K562 (cell line): Measurements from ENCODE around the gene HOXD4. TPM values are rescaled to one million over a fixed set of nuclear protein-coding genes. Genes with fewer than 3 reads are reported as not detected.

Experiments
- ATAC-seq: fragments of 200-7000 bp; cut with Tn5 transposase; 3 replicates; pipeline ENCODE4 v1.9.1; 2020; ENCODE audit warnings: moderate library complexity
- BruUV-seq: library from RNA; stranded (reverse); fragments of 400-500 nt; replicated peaks from 2 replicates; lab custom pipeline; 2021; lab: Mats Ljungman, UMichigan
- CTCF ChIA-PET: fragments of 300-600 bp; formaldehyde crosslinking; extraction: SDS; loops from one replicate; lab custom pipeline; 2021; ENCODE audit warnings: low intra/inter-chr PET ratio; lab: Yijun Ruan, JAX
- POLR2A ChIA-PET: fragments of 300-600, 350-650 bp; sonication (Branson Sonifier 250); formaldehyde crosslinking; extraction: SDS; loops from one replicate; lab custom pipeline; 2021; ENCODE audit warnings: antibody characterized with exemption, inconsistent platforms; lab: Yijun Ruan, JAX
- DNase-seq, 4 experiments: peaks; one replicate each; pipeline versions ENCODE4 v3.0.0 to v3.0.0-alpha.2; 2011 to 2018; ENCODE audit warnings: low spot score in 3 of 4, mixed read lengths in 3 of 4; ENCODE audit errors: extremely low read depth in 1 of 4
- FAIRE-seq: peaks from 2 replicates; lab custom pipeline; 2011; peaks lifted over from hg19 to GRCh38; lab: Jason Lieb, UNC
- H2AFZ ChIP-seq: 2 replicates; pipeline ENCODE4 v1.6.0; 2011; ENCODE audit warnings: low read depth, low read length, control low read depth, inconsistent platforms
- H3K27ac ChIP-seq: fragments of 200-600 bp; 3 replicates; pipeline ENCODE4 v1.8.0; 2011; ENCODE audit warnings: low read depth, mild to moderate bottlenecking, control low read depth, inconsistent platforms, low read length, moderate library complexity, mixed read lengths; ENCODE audit errors: extremely low read depth
- H3K27me3 ChIP-seq, 2 experiments: fragments of 300-600 bp in 1 of 2; 2 replicates in 1 of 2; 3 replicates in 1 of 2; pipeline versions ENCODE4 v1.6.0 to v1.8.0; 2011; ENCODE audit warnings: inconsistent platforms in 2 of 2, low read length in 2 of 2, mild to moderate bottlenecking in 1 of 2, mixed read lengths in 1 of 2, moderate library complexity in 1 of 2; ENCODE audit not compliant: control insufficient read depth in 2 of 2, insufficient read depth in 2 of 2
- H3K36me3 ChIP-seq: fragments of 300-600 bp; 3 replicates; pipeline ENCODE4 v1.8.0; 2011; ENCODE audit warnings: mild to moderate bottlenecking, low read length, inconsistent platforms; ENCODE audit not compliant: control insufficient read depth, insufficient read depth
- H3K4me1 ChIP-seq, 2 experiments: fragments of 200-600 bp in 1 of 2; replicated peaks in 1 of 2; 2 replicates in 1 of 2; 3 replicates in 1 of 2; pipeline versions ENCODE4 v1.5.1 to v1.8.0; 2011; ENCODE audit warnings: inconsistent platforms in 2 of 2, low read length in 2 of 2, mild to moderate bottlenecking in 1 of 2, mixed read lengths in 1 of 2, moderate library complexity in 1 of 2; ENCODE audit not compliant: control insufficient read depth in 2 of 2, insufficient read depth in 2 of 2
- H3K4me2 ChIP-seq: 2 replicates; pipeline ENCODE4 v1.6.1; 2011; ENCODE audit warnings: low read length, control low read depth, inconsistent platforms, mixed read lengths; ENCODE audit not compliant: insufficient read depth
- H3K4me3 ChIP-seq: fragments of 200-600 bp; sonication (generic), shearing (Covaris generic); 2 replicates; pipeline ENCODE4 v1.5.1; 2016; ENCODE audit warnings: control low read depth, inconsistent platforms
- H3K79me2 ChIP-seq: fragments of 200-600 bp; 3 replicates; pipeline ENCODE4 v1.8.0; 2011; ENCODE audit warnings: low read length, inconsistent platforms; ENCODE audit not compliant: control insufficient read depth, insufficient read depth
- H3K9ac ChIP-seq, 2 experiments: 2 replicates each; pipeline versions ENCODE4 v1.6.0 to v1.6.1; 2011; ENCODE audit warnings: low read depth in 2 of 2, low read length in 2 of 2, control low read depth in 1 of 2, inconsistent platforms in 1 of 2, mild to moderate bottlenecking in 1 of 2, mixed read lengths in 1 of 2; ENCODE audit not compliant: insufficient read depth in 1 of 2
- H3K9me1 ChIP-seq: one replicate; pipeline ENCODE4 v1.6.0; 2011; ENCODE audit warnings: inconsistent platforms, mild to moderate bottlenecking, low read length, moderate library complexity; ENCODE audit not compliant: control insufficient read depth, insufficient read depth
- H3K9me3 ChIP-seq: replicated peaks from 2 replicates; pipeline ENCODE4 v1.5.1; 2011; ENCODE audit warnings: low read depth, low read length, inconsistent platforms; ENCODE audit not compliant: control insufficient read depth, insufficient read depth
- H4K20me1 ChIP-seq: replicated peaks from 2 replicates; pipeline ENCODE4 v1.6.1; 2011; ENCODE audit warnings: low read length, inconsistent platforms, mixed read lengths; ENCODE audit not compliant: control insufficient read depth, insufficient read depth
- CAMTA2 ChIP-seq: fragments of 250-450 bp; sonication (Bioruptor Pico); conservative IDR thresholded peaks from 2 replicates; pipeline ENCODE4 v1.5.1; 2022
- CLOCK ChIP-seq: fragments of 250-450 bp; sonication (Bioruptor Pico); IDR thresholded peaks from 2 replicates; pipeline ENCODE4 v1.4.0; 2020; ENCODE audit warnings: mild to moderate bottlenecking, moderate library complexity, borderline replicate concordance
- NFE2 ChIP-seq: IDR thresholded peaks from 2 replicates; pipeline ENCODE4 v1.6.1; 2014; ENCODE audit warnings: antibody characterized with exemption, low read depth
- TSC22D4 ChIP-seq: fragments of 450-650 bp; IDR thresholded peaks from 2 replicates; pipeline ENCODE4 v1.6.1; 2016; ENCODE audit warnings: missing genetic modification characterization, missing biosample characterization, control low read depth
- ZNF431 ChIP-seq: sonication (generic); formaldehyde crosslinking; IDR thresholded peaks from 2 replicates; pipeline ENCODE4 v1.8.0; 2022; ENCODE audit warnings: mild to moderate bottlenecking, missing genetic modification reagents
- ZNF76 ChIP-seq: fragments of 250-450 bp; sonication (Bioruptor Pico); IDR thresholded peaks from 2 replicates; pipeline ENCODE4 v1.4.0; 2020; ENCODE audit warnings: mild to moderate bottlenecking, moderate library complexity, borderline replicate concordance
- in situ Hi-C: fragments of 300-500 bp; cut with MboI; formaldehyde crosslinking; loops from 4 replicates; pipeline ENCODE4 v1.15.0; 2018; ENCODE audit warnings: inconsistent platforms, mixed read lengths
- intact Hi-C: fragments of 100-400 bp; cut with micrococcal nuclease; formaldehyde crosslinking; loops from 2 replicates; pipeline ENCODE4 v1.14.2; 2022
- polyA plus RNA-seq, 8 experiments: library from polyadenylated mRNA; depleted of rRNA in 4 of 8; stranded (reverse) in 5 of 8; unstranded in 3 of 8; fragments of >200 nt; fragmentation: Nextera tagmentation in 2 of 8; fragmentation: Illumina TruSeq in 1 of 8; extraction: Ambion mirVana in 2 of 8; extraction: Trizol in 1 of 8; gene quantifications; 2 replicates each; pipeline versions ENCODE4 v1.2.1 to v1.2.3, GENCODE V29; 2011 to 2014; ENCODE audit warnings: inconsistent platforms in 1 of 8, missing spikeins in 1 of 8
- total RNA-seq, 7 experiments: library from RNA; depleted of rRNA in 6 of 7; stranded (reverse); fragments of >200 nt in 6 of 7; fragmentation: Illumina TruSeq in 2 of 7; extraction: Trizol in 2 of 7; gene quantifications; 2 replicates each; pipeline versions ENCODE4 v1.2.1 to v1.2.3, GENCODE V29; 2011 to 2021; ENCODE audit warnings: low replicate concordance in 1 of 7
- TF ChIP-seq, protein P1 (sequence below): fragments of 250-450 bp; sonication (Bioruptor Pico); IDR thresholded peaks from 2 replicates; pipeline ENCODE4 v1.4.0; 2020; ENCODE audit warnings: mild to moderate bottlenecking, moderate library complexity
- TF ChIP-seq, protein P2 (sequence below): sonication (generic); formaldehyde crosslinking; IDR thresholded peaks from 2 replicates; pipeline ENCODE4 v1.8.0; 2023; ENCODE audit warnings: mild to moderate bottlenecking, missing genetic modification reagents
- TF ChIP-seq, protein P3 (sequence below): sonication (generic); formaldehyde crosslinking; IDR thresholded peaks from 2 replicates; pipeline ENCODE4 v1.8.0; 2022; ENCODE audit warnings: missing genetic modification reagents, mild to moderate bottlenecking, borderline replicate concordance

Gene HOXD4
- total and polyA plus RNA-seq, 9 of the 15 experiments (the other 6 are each of a cell fraction or from before 2014, with no cell fraction given), result not detected

DNA sequence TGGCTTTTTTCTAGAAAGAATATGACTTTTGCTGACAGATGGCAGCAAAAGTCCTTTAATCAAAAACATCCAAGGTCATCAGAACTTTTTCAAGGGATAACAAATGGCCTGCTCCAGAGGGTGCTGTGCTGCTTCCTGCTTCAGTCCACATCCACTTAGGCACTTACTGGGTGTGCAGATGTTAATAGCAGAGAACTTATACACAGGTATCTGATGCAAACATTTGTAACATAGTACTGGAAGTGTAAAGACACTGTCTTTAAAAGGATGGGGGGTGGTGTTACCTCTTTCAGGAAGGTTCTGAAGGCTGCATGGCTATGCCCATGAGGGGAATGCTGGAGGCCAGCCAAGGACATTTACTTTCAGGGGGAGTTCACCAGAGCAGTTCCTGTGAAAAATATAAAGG, 16.3 kb upstream of the HOXD4 start:
- BruUV-seq, result no TSS peak
- peak; percentile 32 for ATAC-seq
- Histone ChIP-seq H3K9me3 (no peaks in the 10 kb centered on the region), H3K9ac (no peak overlapping the region), H3K4me2 (no peak overlapping the region), H3K27ac (no peak overlapping the region), H3K36me3 (no peaks in the 10 kb centered on the region), H3K9me1 (no peaks in the 10 kb centered on the region), H3K4me1 (peaks cover 0 to 13% of the 10 kb centered on the region in 2 experiments; a peak in 2 of 5 replicates), H3K79me2 (no peaks in the 10 kb centered on the region), H3K4me3 (no peak overlapping the region), H2AFZ (no peak overlapping the region), H3K27me3 (peaks cover 46 to 69% of the 10 kb centered on the region in 2 experiments), H4K20me1 (0 out of 2 replicates have a peak, but pooled peaks cover 2% of the 10 kb centered on the region)
- FAIRE-seq, result no peak
- DNase-seq, result no peak
- ChIA-PET CTCF (interaction anchor here (1.7 kb wide), 1 partner anchor 8 kb away, joined by 4 read pairs; no protein-coding TSS in a partner anchor), POLR2A (no interaction called here)
- in situ Hi-C loops (loop anchor here (25.0 kb wide), 2 partner anchors 677 to 1627 kb away; no protein-coding TSS in a partner anchor), intact Hi-C loops (no loop called here)
- TF ChIP-seq CAMTA2 (CRISPR knock-in tag), result no peak
- TF ChIP-seq ZNF76, result no peak
- no peak for TF ChIP-seq NFE2
- no peak for TF ChIP-seq CLOCK (CRISPR knock-in tag)
- TF ChIP-seq TSC22D4 (tag), result no peak
- TF ChIP-seq, protein P1, sequence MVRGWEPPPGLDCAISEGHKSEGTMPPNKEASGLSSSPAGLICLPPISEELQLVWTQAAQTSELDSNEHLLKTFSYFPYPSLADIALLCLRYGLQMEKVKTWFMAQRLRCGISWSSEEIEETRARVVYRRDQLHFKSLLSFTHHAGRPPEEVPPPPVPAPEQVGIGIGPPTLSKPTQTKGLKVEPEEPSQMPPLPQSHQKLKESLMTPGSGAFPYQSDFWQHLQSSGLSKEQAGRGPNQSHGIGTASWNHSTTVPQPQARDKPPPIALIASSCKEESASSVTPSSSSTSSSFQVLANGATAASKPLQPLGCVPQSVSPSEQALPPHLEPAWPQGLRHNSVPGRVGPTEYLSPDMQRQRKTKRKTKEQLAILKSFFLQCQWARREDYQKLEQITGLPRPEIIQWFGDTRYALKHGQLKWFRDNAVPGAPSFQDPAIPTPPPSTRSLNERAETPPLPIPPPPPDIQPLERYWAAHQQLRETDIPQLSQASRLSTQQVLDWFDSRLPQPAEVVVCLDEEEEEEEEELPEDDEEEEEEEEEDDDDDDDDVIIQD (CRISPR knock-in tag), result no peak
- TF ChIP-seq, protein P2, sequence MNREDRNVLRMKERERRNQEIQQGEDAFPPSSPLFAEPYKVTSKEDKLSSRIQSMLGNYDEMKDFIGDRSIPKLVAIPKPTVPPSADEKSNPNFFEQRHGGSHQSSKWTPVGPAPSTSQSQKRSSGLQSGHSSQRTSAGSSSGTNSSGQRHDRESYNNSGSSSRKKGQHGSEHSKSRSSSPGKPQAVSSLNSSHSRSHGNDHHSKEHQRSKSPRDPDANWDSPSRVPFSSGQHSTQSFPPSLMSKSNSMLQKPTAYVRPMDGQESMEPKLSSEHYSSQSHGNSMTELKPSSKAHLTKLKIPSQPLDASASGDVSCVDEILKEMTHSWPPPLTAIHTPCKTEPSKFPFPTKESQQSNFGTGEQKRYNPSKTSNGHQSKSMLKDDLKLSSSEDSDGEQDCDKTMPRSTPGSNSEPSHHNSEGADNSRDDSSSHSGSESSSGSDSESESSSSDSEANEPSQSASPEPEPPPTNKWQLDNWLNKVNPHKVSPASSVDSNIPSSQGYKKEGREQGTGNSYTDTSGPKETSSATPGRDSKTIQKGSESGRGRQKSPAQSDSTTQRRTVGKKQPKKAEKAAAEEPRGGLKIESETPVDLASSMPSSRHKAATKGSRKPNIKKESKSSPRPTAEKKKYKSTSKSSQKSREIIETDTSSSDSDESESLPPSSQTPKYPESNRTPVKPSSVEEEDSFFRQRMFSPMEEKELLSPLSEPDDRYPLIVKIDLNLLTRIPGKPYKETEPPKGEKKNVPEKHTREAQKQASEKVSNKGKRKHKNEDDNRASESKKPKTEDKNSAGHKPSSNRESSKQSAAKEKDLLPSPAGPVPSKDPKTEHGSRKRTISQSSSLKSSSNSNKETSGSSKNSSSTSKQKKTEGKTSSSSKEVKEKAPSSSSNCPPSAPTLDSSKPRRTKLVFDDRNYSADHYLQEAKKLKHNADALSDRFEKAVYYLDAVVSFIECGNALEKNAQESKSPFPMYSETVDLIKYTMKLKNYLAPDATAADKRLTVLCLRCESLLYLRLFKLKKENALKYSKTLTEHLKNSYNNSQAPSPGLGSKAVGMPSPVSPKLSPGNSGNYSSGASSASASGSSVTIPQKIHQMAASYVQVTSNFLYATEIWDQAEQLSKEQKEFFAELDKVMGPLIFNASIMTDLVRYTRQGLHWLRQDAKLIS (CRISPR knock-in tag), result no peak
- TF ChIP-seq, protein P3, sequence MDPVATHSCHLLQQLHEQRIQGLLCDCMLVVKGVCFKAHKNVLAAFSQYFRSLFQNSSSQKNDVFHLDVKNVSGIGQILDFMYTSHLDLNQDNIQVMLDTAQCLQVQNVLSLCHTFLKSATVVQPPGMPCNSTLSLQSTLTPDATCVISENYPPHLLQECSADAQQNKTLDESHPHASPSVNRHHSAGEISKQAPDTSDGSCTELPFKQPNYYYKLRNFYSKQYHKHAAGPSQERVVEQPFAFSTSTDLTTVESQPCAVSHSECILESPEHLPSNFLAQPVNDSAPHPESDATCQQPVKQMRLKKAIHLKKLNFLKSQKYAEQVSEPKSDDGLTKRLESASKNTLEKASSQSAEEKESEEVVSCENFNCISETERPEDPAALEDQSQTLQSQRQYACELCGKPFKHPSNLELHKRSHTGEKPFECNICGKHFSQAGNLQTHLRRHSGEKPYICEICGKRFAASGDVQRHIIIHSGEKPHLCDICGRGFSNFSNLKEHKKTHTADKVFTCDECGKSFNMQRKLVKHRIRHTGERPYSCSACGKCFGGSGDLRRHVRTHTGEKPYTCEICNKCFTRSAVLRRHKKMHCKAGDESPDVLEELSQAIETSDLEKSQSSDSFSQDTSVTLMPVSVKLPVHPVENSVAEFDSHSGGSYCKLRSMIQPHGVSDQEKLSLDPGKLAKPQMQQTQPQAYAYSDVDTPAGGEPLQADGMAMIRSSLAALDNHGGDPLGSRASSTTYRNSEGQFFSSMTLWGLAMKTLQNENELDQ (CRISPR knock-in tag), result no peak
- no peak for TF ChIP-seq ZNF431 (CRISPR knock-in tag)
